VCaP (cell line): Measurements from ENCODE around the gene PRKCD.

Experiments
- H3K27ac ChIP-seq: fragments of 450-650 bp; 2 replicates; pipeline ENCODE4 v1.5.1; 2017
- TF ChIP-seq, protein P1 (sequence below): fragments of 450-650 bp; conservative IDR thresholded peaks from 2 replicates; pipeline ENCODE4 v1.5.1; 2017; ENCODE audit warnings: mild to moderate bottlenecking, moderate library complexity

PRKCD gene

DNA sequence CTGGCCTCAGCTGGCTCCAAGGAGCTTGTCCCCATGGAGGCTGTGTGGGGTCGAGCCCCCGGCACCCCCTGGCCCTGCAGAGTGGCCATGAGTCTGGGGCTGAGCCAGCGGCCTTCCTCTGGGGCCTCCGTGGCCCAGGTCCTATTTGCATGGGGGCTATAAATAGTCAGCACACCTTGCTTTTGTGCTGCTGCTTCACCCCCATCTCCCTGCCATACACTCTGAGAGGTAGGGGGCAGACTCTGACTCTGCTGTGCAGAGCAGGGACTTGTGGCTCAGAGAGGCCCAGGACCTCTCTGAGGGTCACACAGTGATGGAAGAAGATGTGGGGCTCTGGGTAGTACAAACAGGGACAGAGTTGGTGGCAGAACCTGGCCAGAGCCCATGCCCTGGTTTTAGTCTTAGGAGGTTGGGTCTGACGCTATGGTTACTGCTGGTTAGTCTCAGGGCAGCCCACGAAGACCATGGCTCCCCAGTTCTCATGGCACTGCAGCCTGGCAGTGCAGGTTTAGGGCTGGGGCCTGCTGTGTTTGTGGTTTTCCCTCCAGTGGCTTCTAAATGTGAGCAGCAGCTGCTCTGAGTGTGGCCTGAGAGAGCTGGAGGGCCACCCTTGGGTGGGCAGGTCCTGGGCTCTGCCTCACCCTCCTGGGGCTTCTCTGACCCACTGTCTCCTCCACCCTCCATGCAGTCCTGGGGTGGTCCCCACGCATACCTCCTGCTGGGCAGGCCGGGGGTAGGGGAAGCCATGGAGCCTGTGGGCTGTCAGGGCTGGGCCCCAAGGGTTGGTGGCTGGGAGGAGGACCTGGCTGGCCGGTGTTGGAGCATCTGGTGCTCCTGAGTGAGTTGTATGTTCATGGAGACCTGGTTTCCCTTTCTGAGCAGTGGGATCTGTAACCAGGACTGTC is 13.6 kb downstream of the PRKCD start:
- TF ChIP-seq, protein P1, sequence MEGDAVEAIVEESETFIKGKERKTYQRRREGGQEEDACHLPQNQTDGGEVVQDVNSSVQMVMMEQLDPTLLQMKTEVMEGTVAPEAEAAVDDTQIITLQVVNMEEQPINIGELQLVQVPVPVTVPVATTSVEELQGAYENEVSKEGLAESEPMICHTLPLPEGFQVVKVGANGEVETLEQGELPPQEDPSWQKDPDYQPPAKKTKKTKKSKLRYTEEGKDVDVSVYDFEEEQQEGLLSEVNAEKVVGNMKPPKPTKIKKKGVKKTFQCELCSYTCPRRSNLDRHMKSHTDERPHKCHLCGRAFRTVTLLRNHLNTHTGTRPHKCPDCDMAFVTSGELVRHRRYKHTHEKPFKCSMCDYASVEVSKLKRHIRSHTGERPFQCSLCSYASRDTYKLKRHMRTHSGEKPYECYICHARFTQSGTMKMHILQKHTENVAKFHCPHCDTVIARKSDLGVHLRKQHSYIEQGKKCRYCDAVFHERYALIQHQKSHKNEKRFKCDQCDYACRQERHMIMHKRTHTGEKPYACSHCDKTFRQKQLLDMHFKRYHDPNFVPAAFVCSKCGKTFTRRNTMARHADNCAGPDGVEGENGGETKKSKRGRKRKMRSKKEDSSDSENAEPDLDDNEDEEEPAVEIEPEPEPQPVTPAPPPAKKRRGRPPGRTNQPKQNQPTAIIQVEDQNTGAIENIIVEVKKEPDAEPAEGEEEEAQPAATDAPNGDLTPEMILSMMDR: no peak
- no peak overlapping the region for H3K27ac ChIP-seq

- H3K27ac ChIP-seq: no peak overlapping the region
Observed at GRCh38 chr3:53175613-53176540, 14.9 kb downstream of the PRKCD start.

DNA sequence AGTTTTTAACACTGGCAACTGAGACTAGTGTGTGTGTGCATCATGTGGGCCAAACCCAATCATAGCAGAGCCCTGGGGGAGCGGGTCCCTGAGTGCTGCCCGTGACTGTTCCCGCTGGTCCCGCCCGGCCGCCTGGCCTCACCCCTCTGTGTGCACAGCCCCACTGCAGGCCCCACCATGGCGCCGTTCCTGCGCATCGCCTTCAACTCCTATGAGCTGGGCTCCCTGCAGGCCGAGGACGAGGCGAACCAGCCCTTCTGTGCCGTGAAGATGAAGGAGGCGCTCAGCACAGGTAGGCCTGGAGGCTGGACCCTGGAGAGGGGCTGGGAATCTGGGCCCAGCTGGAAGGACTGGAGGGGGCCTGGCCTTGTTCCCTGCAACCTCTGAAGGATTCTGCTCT is 17.2 kb downstream of the PRKCD start:
- H3K27ac ChIP-seq: no peak overlapping the region
- TF ChIP-seq, protein P1: no peak

More at GRCh38 chr3:53175613-53176540, 14.9 kb downstream of the PRKCD start:
- TF ChIP-seq, protein P1: no peak

- TF ChIP-seq, protein P1: no peak
- H3K27ac ChIP-seq: no peak overlapping the region
Observed at GRCh38 chr3:53179580-53179979, 18.6 kb downstream of the PRKCD start.

DNA sequence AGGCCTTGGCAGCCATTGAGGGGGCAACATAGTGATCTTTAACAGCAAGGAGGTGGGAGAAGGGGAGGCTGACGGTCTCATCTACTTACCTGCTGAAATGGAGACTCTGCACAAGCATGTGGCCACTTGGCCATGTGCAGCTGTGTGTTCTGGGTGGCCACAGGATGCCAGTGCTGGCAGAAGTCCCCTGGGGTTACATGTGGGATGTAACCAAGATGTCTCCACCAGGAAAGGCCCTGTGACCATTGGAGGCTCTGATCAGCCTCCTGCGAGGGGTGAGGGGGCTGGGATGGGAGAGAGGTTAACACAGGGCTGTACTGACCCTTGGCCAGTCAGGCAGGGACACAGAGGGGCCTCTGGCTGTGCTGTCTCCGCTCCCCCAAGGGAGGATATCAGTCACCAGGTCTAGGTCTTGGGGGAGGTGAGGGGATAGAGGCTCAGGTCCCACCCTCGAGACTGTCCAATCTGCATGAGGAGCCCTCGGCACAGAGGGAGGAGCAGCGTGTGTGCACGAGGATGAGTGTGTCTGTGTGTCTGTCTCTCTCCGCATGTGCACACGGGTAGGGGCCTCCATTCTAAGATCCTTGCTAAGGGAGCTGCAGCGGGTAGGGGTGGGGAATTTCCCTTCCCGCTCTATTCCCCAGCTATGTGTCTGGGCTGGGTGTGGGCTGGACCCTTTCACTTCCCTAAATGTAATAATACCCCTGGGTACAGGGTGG is 19.5 kb downstream of the PRKCD start:
- H3K27ac ChIP-seq: no peak overlapping the region
- TF ChIP-seq, protein P1: no peak

- no peak overlapping the region for H3K27ac ChIP-seq
Observed at GRCh38 chr3:53181024-53181371, 20.0 kb downstream of the PRKCD start.

More at GRCh38 chr3:53181024-53181371, 20.0 kb downstream of the PRKCD start:
- TF ChIP-seq, protein P1: no peak
